CD14-positive monocyte (primary cell): ENCODE data around the gene OSBPL9. TPM values are rescaled to one million over a fixed set of nuclear protein-coding genes. Genes with fewer than 3 reads are reported as not detected.
A peak's percentile ranks its signal among the peaks of the same experiment; 100 is the strongest.
"Not testable (repeated sequence)": the region's sequence is repeated elsewhere in the genome, so short reads cannot be mapped to it uniquely, and the experiment has no call there.

ENCODE experiments used
- DNase-seq, 3 donors: peaks; one replicate each; pipeline ENCODE4 v3.0.0-alpha.2; 2011 to 2022
- H2AFZ ChIP-seq: 2 replicates; pipeline ENCODE4 v1.6.0; 2012; ENCODE audit warnings: mild to moderate bottlenecking, low read depth, low read length, inconsistent platforms; ENCODE audit not compliant: insufficient read depth, poor library complexity, severe bottlenecking
- H3K27ac ChIP-seq, 2 donors: 1 replicate in 1 of 2; 2 replicates in 1 of 2; pipeline ENCODE4 v1.5.1; 2012 to 2013; ENCODE audit warnings: low read length in 2 of 2, control low read depth in 1 of 2, inconsistent platforms in 1 of 2, low read depth in 1 of 2, mild to moderate bottlenecking in 1 of 2
- H3K27me3 ChIP-seq, 2 donors: one replicate each; pipeline versions ENCODE4 v1.6.0 to v1.6.1; 2011 to 2013; ENCODE audit warnings: low read length in 2 of 2; ENCODE audit not compliant: control insufficient read depth in 2 of 2, insufficient read depth in 2 of 2
- H3K36me3 ChIP-seq, 2 donors: replicated peaks in 1 of 2; 1 replicate in 1 of 2; 2 replicates in 1 of 2; pipeline versions ENCODE4 v1.5.1 to v1.6.1; 2012 to 2013; ENCODE audit warnings: low read length in 2 of 2, control low read depth in 1 of 2, inconsistent platforms in 1 of 2, mild to moderate bottlenecking in 1 of 2; ENCODE audit not compliant: insufficient read depth in 2 of 2, control insufficient read depth in 1 of 2
- H3K4me1 ChIP-seq, 2 donors: 1 replicate in 1 of 2; 2 replicates in 1 of 2; pipeline versions ENCODE4 v1.5.1 to v1.6.1; 2012 to 2013; ENCODE audit warnings: low read length in 2 of 2, control low read depth in 1 of 2, inconsistent platforms in 1 of 2, mild to moderate bottlenecking in 1 of 2, moderate library complexity in 1 of 2; ENCODE audit not compliant: insufficient read depth in 2 of 2, control insufficient read depth in 1 of 2
- H3K4me2 ChIP-seq: replicated peaks from 2 replicates; pipeline ENCODE3; 2012; ENCODE audit warnings: low read length, moderate library complexity, mild to moderate bottlenecking; ENCODE audit not compliant: poor library complexity, severe bottlenecking; ENCODE audit errors: extremely low read depth
- H3K4me3 ChIP-seq, 3 experiments: fragments of 200-600 bp in 1 of 3; sonication (generic) in 1 of 3; replicated peaks in 1 of 3; 1 replicate in 2 of 3; 2 replicates in 1 of 3; pipeline ENCODE4 v1.5.1; 2011 to 2013; ENCODE audit warnings: low read length in 3 of 3, mild to moderate bottlenecking in 3 of 3, control low read depth in 2 of 3, low read depth in 2 of 3, inconsistent platforms in 1 of 3, moderate library complexity in 1 of 3
- H3K79me2 ChIP-seq: 2 replicates; pipeline ENCODE4 v1.6.0; 2012; ENCODE audit warnings: mild to moderate bottlenecking, control low read depth, inconsistent platforms, low read length, moderate library complexity; ENCODE audit not compliant: insufficient read depth
- H3K9ac ChIP-seq: 2 replicates; pipeline ENCODE4 v1.6.0; 2017; ENCODE audit warnings: low read length, mild to moderate bottlenecking; ENCODE audit not compliant: insufficient read depth, poor library complexity, severe bottlenecking
- H3K9me3 ChIP-seq, 2 donors: replicated peaks in 1 of 2; 1 replicate in 1 of 2; 2 replicates in 1 of 2; pipeline versions ENCODE4 v1.5.1 to v1.6.1; 2012 to 2013; ENCODE audit warnings: low read length in 2 of 2, control low read depth in 1 of 2; ENCODE audit not compliant: control insufficient read depth in 1 of 2, insufficient read depth in 1 of 2
- H4K20me1 ChIP-seq: 2 replicates; pipeline ENCODE4 v1.6.0; 2012; ENCODE audit warnings: mild to moderate bottlenecking, low read length, control low read depth, moderate library complexity; ENCODE audit not compliant: insufficient read depth
- H3K27ac Mint-ChIP-seq, 7 donors: one replicate each; pipeline ENCODE4 v1.8.0; 2020; ENCODE audit warnings: mild to moderate bottlenecking in 7 of 7, mixed read lengths in 7 of 7, moderate library complexity in 6 of 7, inconsistent platforms in 2 of 7
- H3K27me3 Mint-ChIP-seq, 3 donors: one replicate each; pipeline ENCODE4 v1.8.0; 2021 to 2022; ENCODE audit warnings: low read depth in 3 of 3, mild to moderate bottlenecking in 3 of 3, mixed read lengths in 3 of 3, moderate library complexity in 3 of 3, inconsistent platforms in 1 of 3
- H3K36me3 Mint-ChIP-seq, 2 donors: one replicate each; pipeline ENCODE4 v1.8.0; 2020; ENCODE audit warnings: mixed read lengths in 2 of 2, inconsistent platforms in 1 of 2, mild to moderate bottlenecking in 1 of 2
- H3K4me1 Mint-ChIP-seq: one replicate; pipeline ENCODE4 v1.8.0; 2020; ENCODE audit warnings: mild to moderate bottlenecking, mixed read lengths
- H3K4me3 Mint-ChIP-seq, 2 donors: one replicate each; pipeline ENCODE4 v1.8.0; 2020; ENCODE audit warnings: mild to moderate bottlenecking in 2 of 2, mixed read lengths in 2 of 2, moderate library complexity in 1 of 2
- H3K9me3 Mint-ChIP-seq, 7 donors: one replicate each; pipeline ENCODE4 v1.8.0; 2020 to 2022; ENCODE audit warnings: mixed read lengths in 7 of 7, mild to moderate bottlenecking in 6 of 7, moderate library complexity in 6 of 7, inconsistent platforms in 2 of 7
- WGBS: methylation state at CpG from one replicate; pipeline ENCODE4 v1.1.5; 2013; ENCODE audit warnings: missing lambda C conversion rate; ENCODE audit not compliant: insufficient coverage; 5-methylcytosine and 5-hydroxymethylcytosine counted together
- intact Hi-C, 2 donors: fragments of 100-400 bp; cut with micrococcal nuclease; formaldehyde crosslinking; loops; one replicate each; pipeline versions ENCODE4 v1.15.0 to v1.15.1; 2023
- polyA plus RNA-seq, 3 donors: library from polyadenylated mRNA; depleted of rRNA in 1 of 3; unstranded in 2 of 3; stranded (reverse) in 1 of 3; fragments of 300-500 nt in 2 of 3; fragments of >200 nt in 1 of 3; fragmentation: Illumina TruSeq in 2 of 3; gene quantifications; 1 replicate in 2 of 3; 2 replicates in 1 of 3; pipeline ENCODE4 v1.2.3, GENCODE V29; 2012 to 2021
- TF ChIP-seq, protein P1 (sequence below): fragments of 200-600 bp; IDR thresholded peaks from one replicate; pipeline ENCODE4 v1.8.0; 2022; ENCODE audit warnings: antibody characterized with exemption, mild to moderate bottlenecking

OSBPL9 gene
- polyA plus RNA-seq, 3 donors = 22.2 to 41.4 (median 31.3) TPM

DNA sequence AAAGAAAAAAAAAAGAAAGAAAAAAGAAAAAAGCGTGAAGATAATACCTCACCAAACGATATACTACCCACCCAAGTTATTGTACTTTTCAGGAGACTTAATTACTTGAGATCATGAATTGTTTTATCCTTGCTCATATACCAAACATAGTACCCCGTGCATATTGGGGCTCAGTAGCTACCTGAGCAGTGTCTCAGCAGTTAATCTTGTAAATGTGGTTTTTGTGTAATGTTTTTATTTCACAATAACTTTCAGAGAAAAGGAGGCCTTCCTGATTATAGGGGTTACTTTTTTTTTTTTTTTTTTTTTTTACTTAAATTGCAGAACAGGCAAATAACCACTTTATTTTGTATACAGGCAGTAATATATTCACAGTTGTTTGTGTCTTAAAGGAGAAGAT lies 80.3 kb downstream of the OSBPL9 start:
- H3K27ac ChIP-seq = no peak overlapping the region
- H2AFZ ChIP-seq = no peak overlapping the region
- no CpG with 5 or more reads among the region's 3 CpGs for WGBS
- no peaks in the 10 kb centered on the region for H3K27me3 ChIP-seq
- peaks cover 0 to 3% (median 0%) of the 10 kb centered on the region in 7 donors for H3K9me3 Mint-ChIP-seq
- peaks cover 5 to 10% of the 10 kb centered on the region in 2 donors for H3K4me1 ChIP-seq
- peaks cover 58% of the 10 kb centered on the region for H4K20me1 ChIP-seq
- no peaks in the 10 kb centered on the region for H3K9me3 ChIP-seq
- H3K36me3 Mint-ChIP-seq = peaks cover 2 to 9% of the 10 kb centered on the region in 2 donors
- no peaks in the 10 kb centered on the region for H3K36me3 ChIP-seq
- H3K4me1 Mint-ChIP-seq = peaks cover 12% of the 10 kb centered on the region
- H3K27ac Mint-ChIP-seq = peak overlapping the region in 4 of 7 donors; percentile 12 to 73 (median 46)
- peaks cover 42% of the 10 kb centered on the region for H3K79me2 ChIP-seq
- H3K4me3 Mint-ChIP-seq = no peak overlapping the region
- no peak overlapping the region for H3K4me2 ChIP-seq
- no peak for DNase-seq
- H3K27me3 Mint-ChIP-seq = peaks cover 0 to 2% (median 0%) of the 10 kb centered on the region in 3 donors
- intact Hi-C loops = loop anchor here in 1 of 2 donors (10.0 kb wide), 1 partner anchor 62 kb away; no protein-coding TSS in a partner anchor
- TF ChIP-seq, protein P1, sequence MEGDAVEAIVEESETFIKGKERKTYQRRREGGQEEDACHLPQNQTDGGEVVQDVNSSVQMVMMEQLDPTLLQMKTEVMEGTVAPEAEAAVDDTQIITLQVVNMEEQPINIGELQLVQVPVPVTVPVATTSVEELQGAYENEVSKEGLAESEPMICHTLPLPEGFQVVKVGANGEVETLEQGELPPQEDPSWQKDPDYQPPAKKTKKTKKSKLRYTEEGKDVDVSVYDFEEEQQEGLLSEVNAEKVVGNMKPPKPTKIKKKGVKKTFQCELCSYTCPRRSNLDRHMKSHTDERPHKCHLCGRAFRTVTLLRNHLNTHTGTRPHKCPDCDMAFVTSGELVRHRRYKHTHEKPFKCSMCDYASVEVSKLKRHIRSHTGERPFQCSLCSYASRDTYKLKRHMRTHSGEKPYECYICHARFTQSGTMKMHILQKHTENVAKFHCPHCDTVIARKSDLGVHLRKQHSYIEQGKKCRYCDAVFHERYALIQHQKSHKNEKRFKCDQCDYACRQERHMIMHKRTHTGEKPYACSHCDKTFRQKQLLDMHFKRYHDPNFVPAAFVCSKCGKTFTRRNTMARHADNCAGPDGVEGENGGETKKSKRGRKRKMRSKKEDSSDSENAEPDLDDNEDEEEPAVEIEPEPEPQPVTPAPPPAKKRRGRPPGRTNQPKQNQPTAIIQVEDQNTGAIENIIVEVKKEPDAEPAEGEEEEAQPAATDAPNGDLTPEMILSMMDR = no peak
- no peak overlapping the region for H3K9ac ChIP-seq
- no peak overlapping the region for H3K4me3 ChIP-seq

DNA sequence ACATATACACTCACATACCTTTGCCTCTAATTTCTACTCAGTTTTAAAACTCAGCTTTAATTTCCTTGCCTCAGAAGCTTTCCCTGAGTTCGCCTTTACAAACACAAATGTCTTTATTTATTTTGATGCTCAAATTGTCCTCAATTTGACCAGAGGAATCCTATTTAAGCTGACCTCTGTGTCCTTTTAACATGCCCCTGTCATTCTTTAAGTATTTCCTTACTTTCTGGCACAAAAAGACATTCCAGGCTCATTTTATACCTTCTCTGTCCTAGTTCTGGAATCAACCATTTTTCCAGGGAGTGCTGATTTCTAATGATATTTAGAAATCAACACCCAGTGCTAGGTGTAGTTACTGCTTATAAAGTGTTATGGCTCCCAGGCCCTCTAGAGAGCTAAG lies 82.5 kb downstream of the OSBPL9 start:
- H3K36me3 Mint-ChIP-seq = peaks cover 2 to 5% of the 10 kb centered on the region in 2 donors

DNA sequence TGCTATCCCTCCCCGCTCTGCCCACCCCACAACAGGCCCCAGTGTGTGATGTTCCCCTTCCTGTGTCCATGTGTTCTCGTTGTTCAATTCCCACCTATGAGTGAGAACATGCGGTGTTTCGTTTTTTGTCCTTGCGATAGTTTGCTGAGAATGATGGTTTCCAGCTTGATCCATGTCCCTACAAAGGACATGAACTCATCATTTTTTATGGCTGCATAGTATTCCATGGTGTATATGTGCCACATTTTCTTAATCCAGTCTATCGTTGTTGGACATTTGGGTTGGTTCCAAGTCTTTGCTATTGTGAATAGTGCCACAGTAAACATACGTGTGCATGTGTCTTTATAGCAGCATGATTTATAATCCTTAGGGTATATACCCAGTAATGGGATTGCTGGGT lies 84.9 kb downstream of the OSBPL9 start:
- H3K27me3 Mint-ChIP-seq, H3K4me2 ChIP-seq, intact Hi-C loops, H3K4me3 ChIP-seq, H3K36me3 Mint-ChIP-seq, H2AFZ ChIP-seq, H3K36me3 ChIP-seq, H3K9me3 Mint-ChIP-seq, H3K4me3 Mint-ChIP-seq, DNase-seq, H3K9ac ChIP-seq, H3K9me3 ChIP-seq, H3K27ac ChIP-seq, H3K27ac Mint-ChIP-seq, H3K4me1 ChIP-seq, H3K27me3 ChIP-seq: not testable (repeated sequence)
- peaks cover 11% of the 10 kb centered on the region for H3K4me1 Mint-ChIP-seq
- Histone ChIP-seq H3K79me2 (peaks cover 30% of the 10 kb centered on the region), H4K20me1 (peaks cover 60% of the 10 kb centered on the region)
- WGBS = no CpG with 5 or more reads among the region's 7 CpGs

More for the DNA sequence above, 82.5 kb downstream of the OSBPL9 start:
- no peak overlapping the region for H3K27ac ChIP-seq
- H3K9ac ChIP-seq = no peak overlapping the region
- peaks cover 0 to 2% (median 0%) of the 10 kb centered on the region in 3 donors for H3K27me3 Mint-ChIP-seq
- no peak overlapping the region for H3K4me2 ChIP-seq
- H2AFZ ChIP-seq = no peak overlapping the region
- 100% methylated on average over 1 of the region's 1 CpG for WGBS
- peaks cover 5 to 10% of the 10 kb centered on the region in 2 donors for H3K4me1 ChIP-seq
- no peaks in the 10 kb centered on the region for H3K36me3 ChIP-seq
- H3K4me1 Mint-ChIP-seq = peaks cover 12% of the 10 kb centered on the region
- intact Hi-C loops = loop anchor here in 1 of 2 donors (10.0 kb wide), 1 partner anchor 65 kb away; no protein-coding TSS in a partner anchor
- no peak for DNase-seq
- no peak overlapping the region for H3K4me3 Mint-ChIP-seq
- H3K79me2 ChIP-seq = peaks cover 33% of the 10 kb centered on the region
- H3K9me3 ChIP-seq = no peaks in the 10 kb centered on the region
- no peak overlapping the region for H3K4me3 ChIP-seq
- H3K27me3 ChIP-seq = no peaks in the 10 kb centered on the region
- TF ChIP-seq, protein P1 = no peak
- peaks cover 0 to 3% (median 0%) of the 10 kb centered on the region in 7 donors for H3K9me3 Mint-ChIP-seq
- H3K27ac Mint-ChIP-seq = no peak overlapping the region
- H4K20me1 ChIP-seq = peaks cover 49% of the 10 kb centered on the region
